Peyer's patch (tissue), 4 donors: ENCODE results near the gene ABCF1. TPM values are rescaled to one million over a fixed set of nuclear protein-coding genes. Genes with fewer than 3 reads are reported as not detected.
A peak's percentile ranks its signal among the peaks of the same experiment; 100 is the strongest.

Source experiments
- DNase-seq, 3 donors: peaks; one replicate each; pipeline ENCODE4 v3.0.0-alpha.2; 2017 to 2019
- H3K27ac ChIP-seq, 4 donors: fragments of 200-600 bp; sonication (generic); one replicate each; pipeline ENCODE4 v1.5.1; 2016 to 2019
- H3K27me3 ChIP-seq, 2 donors: fragments of 200-600 bp; sonication (generic); one replicate each; pipeline ENCODE4 v1.5.1; 2019
- H3K36me3 ChIP-seq, 3 donors: fragments of 200-600 bp; sonication (generic); one replicate each; pipeline ENCODE4 v1.5.1; 2016 to 2019
- H3K4me1 ChIP-seq, 4 donors: fragments of 200-600 bp; sonication (generic); one replicate each; pipeline ENCODE4 v1.5.1; 2016 to 2019
- H3K4me3 ChIP-seq, 4 donors: fragments of 200-600 bp; sonication (generic); 1 replicate in 3 of 4; 2 replicates in 1 of 4; pipeline ENCODE4 v1.5.1; 2016 to 2019; ENCODE audit warnings: mild to moderate bottlenecking in 1 of 4
- H3K9me3 ChIP-seq, 4 donors: fragments of 200-600 bp; sonication (generic); one replicate each; pipeline ENCODE4 v1.5.1; 2016 to 2019; ENCODE audit warnings: mild to moderate bottlenecking in 1 of 4
- POLR2A ChIP-seq, 2 donors: fragments of 450-650 bp; IDR thresholded peaks; one replicate each; pipeline ENCODE4 v1.5.1; 2017; ENCODE audit warnings: antibody characterized with exemption in 2 of 2, mild to moderate bottlenecking in 2 of 2, moderate library complexity in 2 of 2
- total RNA-seq, 4 donors: library from RNA; depleted of rRNA; stranded (reverse); fragments of >200 nt; gene quantifications; one replicate each; pipeline ENCODE4 v1.1.0, GENCODE V29; 2016
- TF ChIP-seq, protein P1 (sequence below), 6 experiments: fragments of 450-650 bp in 4 of 6; fragments of 200-600 bp in 2 of 6; sonication (generic) in 1 of 6; IDR thresholded peaks; one replicate each; pipeline ENCODE4 v1.5.1; 2017 to 2019; ENCODE audit warnings: antibody characterized with exemption in 6 of 6, mild to moderate bottlenecking in 3 of 6, moderate library complexity in 1 of 6

The ABCF1 gene
- total RNA-seq, 4 donors from 2014 or later = 38.6 to 328 (median 45.2) TPM

DNA sequence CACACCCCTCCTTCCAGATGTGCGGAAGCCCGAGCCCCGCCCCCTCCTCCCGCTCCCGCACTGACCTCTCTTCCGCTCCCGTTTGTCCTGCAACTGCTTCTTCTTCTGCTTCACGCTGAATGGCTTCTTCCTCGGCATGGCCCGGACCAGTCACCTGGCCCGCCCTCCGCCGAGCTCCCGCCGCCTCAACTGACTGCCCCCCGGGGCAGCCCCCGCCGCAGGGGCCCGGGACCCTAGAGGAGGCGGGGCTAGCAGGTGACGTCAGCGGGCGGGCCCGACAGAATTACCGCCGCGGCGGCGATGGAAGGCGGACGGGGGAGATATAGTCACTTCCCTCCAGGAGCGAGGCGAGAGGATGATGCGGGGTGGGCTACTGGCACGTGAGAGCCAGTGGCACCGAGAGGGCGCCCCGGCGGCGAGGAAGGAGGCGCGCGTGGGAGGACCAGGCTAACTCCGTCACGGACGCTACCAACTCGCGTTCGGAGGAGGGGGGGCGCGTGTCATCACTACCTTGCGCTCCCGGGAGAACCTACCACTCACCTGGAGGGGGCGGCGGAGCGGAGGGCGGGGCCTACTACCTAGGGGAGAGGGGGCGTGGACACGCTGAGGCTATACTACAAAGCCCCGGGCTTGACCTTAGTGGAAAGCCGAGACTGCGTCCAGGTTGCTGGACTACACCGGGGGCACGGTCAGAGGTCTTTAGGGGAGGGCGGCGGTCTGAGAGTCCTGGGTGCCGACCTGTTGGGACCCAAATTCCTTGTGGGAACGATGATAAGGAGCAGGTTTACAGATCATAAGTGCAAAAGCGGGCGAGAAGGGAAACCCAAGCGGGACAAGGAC lies 15.0 kb upstream of the ABCF1 start, which contains the start of gene GNL1:
Gene GNL1 (minus strand): TSS at position 424 of the 840 bp plus-strand sequence. CDS start 286 bp downstream, at position 138.
- no peaks in the 10 kb centered on the region for H3K27me3 ChIP-seq
- peak; percentile 99 to 100 (median 99) for DNase-seq
- peak within 1 kb of the TSS; percentile 97 to 99 (median 98) for H3K27ac ChIP-seq
- no peaks in the 10 kb centered on the region for H3K9me3 ChIP-seq
- peak within 1 kb of the TSS; percentile 80 to 96 (median 94) for H3K4me3 ChIP-seq
- TF ChIP-seq, protein P1, sequence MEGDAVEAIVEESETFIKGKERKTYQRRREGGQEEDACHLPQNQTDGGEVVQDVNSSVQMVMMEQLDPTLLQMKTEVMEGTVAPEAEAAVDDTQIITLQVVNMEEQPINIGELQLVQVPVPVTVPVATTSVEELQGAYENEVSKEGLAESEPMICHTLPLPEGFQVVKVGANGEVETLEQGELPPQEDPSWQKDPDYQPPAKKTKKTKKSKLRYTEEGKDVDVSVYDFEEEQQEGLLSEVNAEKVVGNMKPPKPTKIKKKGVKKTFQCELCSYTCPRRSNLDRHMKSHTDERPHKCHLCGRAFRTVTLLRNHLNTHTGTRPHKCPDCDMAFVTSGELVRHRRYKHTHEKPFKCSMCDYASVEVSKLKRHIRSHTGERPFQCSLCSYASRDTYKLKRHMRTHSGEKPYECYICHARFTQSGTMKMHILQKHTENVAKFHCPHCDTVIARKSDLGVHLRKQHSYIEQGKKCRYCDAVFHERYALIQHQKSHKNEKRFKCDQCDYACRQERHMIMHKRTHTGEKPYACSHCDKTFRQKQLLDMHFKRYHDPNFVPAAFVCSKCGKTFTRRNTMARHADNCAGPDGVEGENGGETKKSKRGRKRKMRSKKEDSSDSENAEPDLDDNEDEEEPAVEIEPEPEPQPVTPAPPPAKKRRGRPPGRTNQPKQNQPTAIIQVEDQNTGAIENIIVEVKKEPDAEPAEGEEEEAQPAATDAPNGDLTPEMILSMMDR (IDR thresholded peaks at IDR 0.05) = peak in 3 of 6 experiments; percentile 22 to 30 (median 23)
- peak; percentile 11 to 47 for TF ChIP-seq POLR2A (IDR thresholded peaks at IDR 0.05)
- H3K36me3 ChIP-seq = peaks cover 0 to 27% (median 0%) of the 10 kb centered on the region in 3 donors
- peaks cover 4 to 20% (median 8%) of the 10 kb centered on the region in 4 donors for H3K4me1 ChIP-seq

DNA sequence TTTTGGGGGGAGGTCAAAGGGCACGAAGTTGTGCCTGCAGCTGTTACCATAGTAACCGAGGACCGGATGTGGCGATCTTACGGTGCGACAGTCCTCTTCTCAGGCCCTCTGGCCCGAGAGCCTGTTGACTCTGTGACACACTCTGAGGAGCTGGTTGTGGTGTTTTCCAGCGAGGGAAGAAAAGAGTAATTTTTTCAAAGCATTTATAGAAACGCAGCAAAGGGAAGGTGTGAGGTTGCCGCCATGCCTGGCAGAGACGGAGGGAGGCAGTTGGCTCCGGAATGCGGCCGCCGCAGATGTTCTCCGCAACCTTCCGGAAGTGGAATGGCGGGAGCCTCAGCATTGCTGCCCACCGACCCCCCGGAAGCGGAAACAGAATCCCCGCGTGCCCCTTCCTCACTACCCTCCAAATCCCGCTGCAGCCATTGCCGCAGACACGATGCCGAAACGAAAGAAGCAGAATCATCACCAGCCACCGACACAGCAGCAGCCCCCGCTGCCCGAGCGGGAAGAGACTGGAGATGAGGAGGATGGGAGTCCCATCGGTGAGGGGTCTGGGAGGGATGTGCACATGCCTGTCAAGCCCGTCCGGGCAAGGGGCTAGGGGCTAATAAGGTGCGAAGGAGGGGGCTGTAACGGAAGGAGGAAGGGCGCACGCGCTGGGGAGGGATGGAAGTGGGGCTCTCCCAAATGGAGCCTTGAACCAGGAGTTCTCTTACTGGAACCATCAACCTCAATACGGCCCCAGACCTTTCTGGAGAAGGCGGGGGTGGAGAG lies 14.1 kb upstream of the ABCF1 start, which contains the start of gene PRR3:
Gene PRR3 (plus strand): TSS at position 390 of the 777 bp plus-strand sequence. CDS start 50 bp downstream, at position 440.
- H3K4me1 ChIP-seq = peaks cover 4 to 20% (median 8%) of the 10 kb centered on the region in 4 donors
- peak within 1 kb of the TSS; percentile 80 to 96 (median 94) for H3K4me3 ChIP-seq

DNA sequence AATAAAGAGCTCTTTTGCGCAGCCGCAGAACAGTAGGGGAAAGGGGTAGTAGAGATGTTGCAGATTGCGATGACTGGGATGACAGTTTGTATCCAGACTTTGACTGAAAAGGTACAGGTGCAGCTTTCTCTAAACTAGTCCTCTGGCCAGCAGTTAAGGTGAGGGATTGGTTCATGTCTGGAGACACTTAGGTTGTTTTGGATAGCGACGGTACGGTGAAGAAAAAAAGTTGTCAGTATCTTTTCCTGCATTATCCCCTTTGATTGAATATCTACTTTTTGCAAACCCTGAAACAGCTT lies 13.6 kb upstream of the ABCF1 start:
- H3K4me1 ChIP-seq = peaks cover 4 to 20% (median 8%) of the 10 kb centered on the region in 4 donors
- no peak for DNase-seq
- peak overlapping the region; percentile 97 to 99 (median 98) for H3K27ac ChIP-seq
- H3K4me3 ChIP-seq = peak overlapping the region; percentile 80 to 96 (median 94)
- no peaks in the 10 kb centered on the region for H3K9me3 ChIP-seq
- no peak for TF ChIP-seq POLR2A (IDR thresholded peaks at IDR 0.05)
- TF ChIP-seq, protein P1 (IDR thresholded peaks at IDR 0.05) = no peak
- H3K36me3 ChIP-seq = peaks cover 0 to 26% (median 0%) of the 10 kb centered on the region in 3 donors
- H3K27me3 ChIP-seq = no peaks in the 10 kb centered on the region

More for the DNA sequence above, 14.1 kb upstream of the ABCF1 start, which contains the start of gene PRR3:
- TF ChIP-seq, protein P1 (IDR thresholded peaks at IDR 0.05) = no peak
- TF ChIP-seq POLR2A (IDR thresholded peaks at IDR 0.05) = peak; percentile 5 to 33
- peak within 1 kb of the TSS; percentile 97 to 99 (median 98) for H3K27ac ChIP-seq
- no peaks in the 10 kb centered on the region for H3K9me3 ChIP-seq
- H3K27me3 ChIP-seq = no peaks in the 10 kb centered on the region
- peaks cover 0 to 26% (median 0%) of the 10 kb centered on the region in 3 donors for H3K36me3 ChIP-seq
- DNase-seq = peak; percentile 80 to 96 (median 94)

DNA sequence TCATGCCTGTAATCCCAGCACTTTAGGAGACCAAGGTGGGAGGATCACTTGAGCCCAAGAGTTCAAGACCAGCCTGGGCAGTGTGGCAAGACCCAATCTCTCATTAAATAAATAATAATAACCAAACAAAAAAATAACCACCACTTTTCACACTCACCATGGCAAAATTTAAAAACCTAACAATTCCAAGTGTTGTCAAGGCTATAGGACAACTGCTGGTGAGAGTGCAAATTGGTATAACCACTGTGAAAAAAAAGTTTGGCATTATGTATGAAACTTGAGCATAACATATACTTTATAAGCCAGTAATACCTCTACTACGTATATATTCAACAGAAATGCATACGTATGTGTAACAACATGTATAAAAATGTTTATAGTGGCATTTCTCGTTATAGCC lies 10.3 kb upstream of the ABCF1 start:
- DNase-seq = no peak
- Histone ChIP-seq H3K4me3 (no peak overlapping the region), H3K27me3 (no peaks in the 10 kb centered on the region), H3K36me3 (peaks cover 0 to 20% (median 0%) of the 10 kb centered on the region in 3 donors), H3K27ac (no peak overlapping the region), H3K9me3 (no peaks in the 10 kb centered on the region), H3K4me1 (peaks cover 0 to 7% (median 4%) of the 10 kb centered on the region in 4 donors)
- TF ChIP-seq, protein P1 (IDR thresholded peaks at IDR 0.05) = no peak
- TF ChIP-seq POLR2A (IDR thresholded peaks at IDR 0.05) = no peak
